Measurements from ENCODE around the gene MYO15B.

The MYO15B gene

DNA sequence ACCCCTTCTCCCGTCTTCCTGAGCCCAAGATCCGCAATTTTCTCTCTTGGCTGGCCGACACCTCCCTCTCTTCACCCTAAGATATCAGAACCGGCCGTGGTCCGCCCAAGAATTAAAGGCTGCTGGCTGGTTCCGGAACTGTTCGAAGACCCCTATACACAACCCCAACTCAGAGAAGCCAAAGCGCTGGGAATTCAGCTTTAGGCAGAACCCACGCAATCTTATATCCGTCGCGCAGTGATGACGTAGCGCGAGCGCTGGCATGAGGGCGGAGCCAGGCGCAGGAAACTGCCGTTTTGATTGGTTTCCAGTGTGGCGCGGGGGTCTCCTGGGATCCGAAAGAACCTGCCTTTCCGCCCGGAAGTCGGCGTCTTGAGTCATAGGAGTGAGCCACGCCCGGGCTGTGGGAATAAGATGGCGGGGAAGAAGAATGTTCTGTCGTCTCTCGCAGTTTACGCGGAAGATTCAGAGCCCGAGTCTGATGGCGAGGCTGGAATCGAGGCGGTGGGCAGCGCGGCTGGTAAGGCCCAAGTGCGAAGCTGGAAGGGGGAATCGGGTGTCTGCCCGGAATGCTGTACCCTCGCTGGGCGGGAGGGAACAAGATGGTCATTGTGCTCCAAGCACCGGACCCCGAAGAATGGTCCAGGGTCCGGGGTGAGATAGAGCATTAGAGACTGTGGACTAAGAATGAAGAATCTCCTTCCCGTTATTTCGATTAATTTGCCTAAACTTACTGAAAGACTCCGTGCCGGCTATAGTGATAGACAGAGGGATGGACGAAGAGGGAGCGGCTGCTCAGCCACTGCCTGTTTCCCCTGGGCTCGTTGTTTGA is 79.6 kb downstream of the MYO15B start, which contains the start of the genes RECQL5 and SAP30BP:
TSS of gene RECQL5 (minus strand) at position 196 of the 832 bp plus-strand sequence. CDS start 597 bp downstream, outside the sequence.
TSS of gene SAP30BP (plus strand) at position 380 of the 832 bp plus-strand sequence. CDS start at position 415, 35 bp downstream.
- peak; percentile 98 for DNase-seq (ENCODE audit: low spot score)

DNA sequence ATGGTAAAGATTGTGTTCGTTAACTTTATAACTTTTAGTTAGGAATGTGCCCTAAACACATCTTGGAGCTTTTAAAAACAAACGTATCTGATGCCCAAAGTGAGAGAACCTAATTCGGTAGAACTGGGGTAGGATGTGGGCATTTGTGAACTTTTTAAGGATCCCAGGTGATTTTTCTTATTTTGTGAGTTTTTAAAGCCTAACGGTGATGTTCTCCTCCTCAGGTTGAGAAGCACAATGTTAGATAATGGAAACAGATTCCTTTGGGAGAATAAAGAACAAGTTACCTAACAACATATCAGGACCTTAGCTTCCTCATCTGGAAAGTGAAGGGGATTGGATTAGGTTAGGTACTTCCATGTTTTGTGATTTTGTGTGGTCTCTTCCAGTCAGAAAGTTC is 80.2 kb downstream of the MYO15B start:
- DNase-seq (ENCODE audit: low spot score), result no peak

DNA sequence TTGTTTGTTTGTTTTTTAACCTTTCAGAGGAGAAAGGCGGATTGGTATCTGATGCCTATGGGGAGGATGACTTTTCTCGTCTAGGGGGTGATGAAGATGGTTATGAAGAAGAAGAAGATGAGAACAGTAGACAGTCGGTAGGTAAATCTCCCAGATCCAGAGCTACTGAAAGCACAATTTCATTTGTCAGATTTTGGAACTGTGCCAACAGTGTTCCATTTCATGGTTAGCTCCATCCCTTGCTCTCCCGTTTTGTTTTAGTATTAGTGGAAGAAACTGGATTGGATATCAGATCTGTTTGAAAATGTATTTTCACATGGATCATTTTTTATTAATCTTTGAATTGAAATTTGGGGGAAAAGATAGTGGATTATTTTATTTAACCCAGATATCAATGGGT is 80.9 kb downstream of the MYO15B start:
- DNase-seq (ENCODE audit: low spot score), result no peak

DNA sequence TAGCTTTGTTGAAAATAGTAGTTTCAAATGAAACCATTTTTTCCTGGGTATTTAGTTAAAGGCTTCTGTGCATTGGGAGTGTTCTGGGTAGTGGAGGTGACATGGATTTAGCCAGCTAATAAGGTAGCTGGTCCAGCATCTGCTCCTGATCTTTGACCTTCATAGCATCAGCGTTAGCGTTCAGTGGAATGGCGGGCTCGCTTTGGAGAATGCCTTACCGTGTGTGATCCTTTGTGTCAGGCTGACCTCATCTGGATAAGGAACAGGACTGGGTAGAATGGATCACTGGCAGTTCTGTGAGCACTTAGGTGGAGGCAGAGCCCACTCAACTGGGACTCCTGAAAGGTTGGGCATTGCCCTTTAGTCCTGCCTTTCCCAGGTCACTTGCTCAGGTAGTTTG is 83.3 kb downstream of the MYO15B start:
- no peak for DNase-seq (ENCODE audit: low spot score)

DNA sequence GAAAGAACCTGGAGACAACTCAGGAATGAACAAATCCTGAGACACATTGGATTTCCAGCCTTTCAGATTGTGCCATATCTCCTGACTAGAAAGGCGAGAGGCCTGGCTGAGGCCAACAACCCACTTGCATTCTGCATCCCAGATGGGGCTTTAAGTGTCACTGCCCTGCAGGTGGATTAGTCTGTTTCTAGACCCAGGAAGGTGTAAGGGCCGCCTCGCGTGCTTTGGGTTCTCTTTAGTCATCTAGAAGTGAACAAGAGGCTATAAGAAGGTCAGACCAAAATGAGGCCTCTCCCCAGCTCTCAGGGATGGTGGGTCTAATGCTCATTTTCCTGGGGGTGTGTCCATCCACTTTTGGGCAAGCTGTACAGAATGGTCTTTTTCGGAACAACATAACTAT is 84.4 kb downstream of the MYO15B start:
- no peak for DNase-seq (ENCODE audit: low spot score)

DNA sequence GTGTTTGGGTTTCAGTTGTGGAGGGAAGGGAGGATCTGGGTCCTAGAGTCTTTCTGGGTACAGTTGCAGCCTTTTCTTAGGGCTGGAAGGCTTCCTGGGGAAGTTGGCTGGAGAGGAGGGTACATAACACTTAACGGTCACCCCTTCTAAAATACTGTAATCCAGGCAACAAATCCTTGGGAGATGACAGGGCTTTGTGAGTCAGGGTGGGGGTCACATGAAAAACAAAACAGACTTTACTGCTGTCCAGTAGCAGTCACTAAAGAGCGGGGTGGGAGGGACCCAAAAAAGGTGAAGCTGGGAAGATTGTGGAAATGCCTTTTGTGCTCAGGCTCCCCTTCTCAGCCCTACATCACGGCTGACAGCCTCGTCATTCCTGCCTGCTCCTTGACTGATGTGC is 85.9 kb downstream of the MYO15B start:
- no peak for DNase-seq (ENCODE audit: low spot score)
